Measurements from ENCODE around the gene KRT27.
"Not testable (repeated sequence)": the region's sequence is repeated elsewhere in the genome, so short reads cannot be mapped to it uniquely, and the experiment has no call there.

Gene KRT27

DNA sequence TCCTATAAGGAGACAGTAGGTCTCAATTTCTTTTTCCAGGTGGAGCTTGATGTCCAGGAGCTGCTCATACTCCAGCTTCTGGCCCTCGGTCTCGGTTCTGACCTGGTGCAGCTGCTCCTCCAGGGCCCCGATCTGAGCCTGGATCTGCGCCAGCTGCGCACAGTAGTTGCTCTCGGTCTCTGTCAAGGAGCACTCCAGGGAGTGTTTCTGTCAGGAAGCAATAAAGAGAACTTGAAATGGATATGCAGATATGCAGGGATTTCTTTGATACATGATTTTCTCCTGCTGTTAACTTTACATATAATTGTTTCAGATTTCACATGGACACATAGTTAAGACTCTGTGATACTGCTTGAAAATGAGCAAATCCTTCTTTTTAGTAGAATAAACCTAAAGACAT is 32.0 kb downstream of the KRT27 start:
- no peak for DNase-seq

DNA sequence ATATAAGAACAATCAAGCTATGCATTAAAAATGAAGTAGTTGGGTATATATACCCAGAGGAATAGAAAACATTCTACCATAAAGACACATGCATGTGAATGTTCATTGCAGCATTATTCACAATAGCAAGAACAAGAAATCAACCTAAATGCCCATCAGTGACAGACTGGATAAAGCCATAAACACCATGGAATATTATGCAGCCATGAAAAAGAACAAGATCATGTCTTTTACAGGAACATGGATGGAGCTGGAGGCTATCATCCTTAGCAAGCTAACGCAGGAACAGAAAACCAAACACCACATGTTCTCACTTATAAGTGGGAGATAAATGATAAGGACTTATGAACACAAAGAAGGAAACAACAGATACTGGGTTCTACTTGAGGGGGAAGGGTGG is 33.7 kb downstream of the KRT27 start:
- DNase-seq = not testable (repeated sequence)

- DNase-seq = no peak
These were observed 43.8 kb downstream of the KRT27 start for GRCh38 chr17:40738553-40738952.

- DNase-seq = no peak
These were observed 47.3 kb downstream of the KRT27 start for GRCh38 chr17:40735016-40735415.

DNA sequence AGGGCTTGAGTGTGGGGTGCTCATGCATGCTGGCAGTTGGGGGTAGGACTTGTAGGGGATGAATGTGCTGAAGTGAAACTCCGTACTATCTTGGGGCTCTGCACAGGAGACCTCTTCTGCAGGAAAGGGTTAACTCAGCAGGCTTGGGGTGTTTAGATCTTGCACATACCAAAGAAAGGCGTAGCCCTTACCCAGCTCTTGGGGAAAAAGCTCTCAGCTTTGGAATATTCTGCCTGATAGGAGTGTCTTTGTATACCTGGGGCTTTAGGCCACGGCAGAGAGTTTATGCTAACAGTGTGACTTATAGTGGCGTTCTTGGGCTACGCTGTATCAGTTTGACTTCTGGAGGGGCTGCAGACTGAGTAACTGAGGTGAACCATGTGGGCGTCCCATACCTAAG is 48.3 kb downstream of the KRT27 start:
- DNase-seq = no peak

DNA sequence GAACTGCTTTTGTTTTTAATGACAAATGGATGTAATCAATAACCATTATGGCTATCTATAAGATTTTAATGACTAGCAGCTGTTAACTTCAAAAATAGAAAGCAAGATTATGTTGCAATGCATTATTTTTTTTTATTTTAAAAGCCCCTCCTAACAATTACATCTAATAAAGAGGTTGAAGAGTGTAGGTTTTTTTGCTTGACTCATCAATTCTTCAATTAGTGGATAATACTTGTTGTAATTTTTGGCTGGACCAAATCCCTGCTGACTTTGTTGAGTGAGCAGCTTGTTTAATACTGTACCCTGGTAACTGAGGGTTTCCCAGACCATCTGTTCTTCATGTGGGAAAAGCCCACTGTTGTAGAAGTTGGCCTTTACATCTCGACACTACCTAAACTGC is 51.4 kb downstream of the KRT27 start:
- DNase-seq = no peak

DNA sequence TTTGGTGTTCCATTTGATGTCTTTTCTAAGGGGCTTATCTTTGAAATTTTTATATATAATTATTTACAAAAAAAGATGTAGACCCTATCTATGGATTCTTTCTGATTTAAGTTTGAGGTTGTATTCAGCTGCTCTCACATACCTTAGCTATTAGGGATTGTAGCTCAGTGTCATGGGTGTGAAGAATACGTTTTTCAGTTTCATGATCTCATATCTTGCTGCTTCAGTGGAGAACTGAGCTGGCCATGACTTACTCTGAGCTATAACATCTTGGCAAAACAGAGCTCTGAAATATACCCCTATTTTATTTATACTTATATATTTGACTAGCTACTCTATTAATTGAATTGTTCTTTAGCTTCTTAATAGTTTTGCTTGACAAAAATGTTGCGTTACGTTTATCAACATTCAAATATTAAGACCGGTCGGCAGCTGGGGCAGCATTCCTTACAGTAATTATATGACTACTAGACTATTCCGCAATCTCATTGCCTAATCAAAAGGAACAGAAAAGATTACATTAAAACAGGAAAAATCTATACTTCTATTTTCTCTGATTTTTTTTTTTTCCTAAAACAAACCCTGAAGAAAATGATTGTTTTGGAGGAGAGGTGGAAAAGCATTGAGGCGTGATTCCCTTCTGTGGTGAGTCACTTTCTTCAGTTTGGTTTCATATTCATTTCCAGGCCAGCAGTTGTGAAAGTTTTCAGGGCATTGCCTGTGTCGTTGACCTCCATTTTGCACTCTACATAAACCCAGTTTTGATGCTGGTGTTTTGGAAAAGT is 54.7 kb downstream of the KRT27 start:
- no peak for DNase-seq

DNA sequence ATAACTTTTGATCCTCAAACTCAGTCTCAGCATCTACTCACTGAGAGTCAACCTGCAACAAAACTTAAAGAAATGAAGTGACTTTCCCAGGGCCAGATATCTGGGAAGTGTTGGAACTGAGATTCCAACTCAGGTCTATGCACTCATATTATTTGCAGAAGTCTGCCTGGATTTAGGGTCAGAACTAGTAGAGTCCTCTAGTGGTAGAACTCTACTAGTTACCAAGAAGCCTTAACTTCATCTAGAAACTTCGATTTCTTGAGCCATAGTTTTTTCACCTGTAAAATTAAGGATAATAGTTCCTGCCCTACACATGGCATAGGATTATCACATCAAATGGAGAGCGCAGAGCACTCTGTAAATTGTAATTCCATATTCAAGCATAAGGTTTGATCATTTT is 55.4 kb downstream of the KRT27 start:
- no peak for DNase-seq

Data from NCI-H524 (cell line).